CD8-positive, alpha-beta memory T cell (primary cell): Measurements from ENCODE around the gene USP17L28. TPM values are rescaled to one million over a fixed set of nuclear protein-coding genes. Genes with fewer than 3 reads are reported as not detected.
"Not testable (repeated sequence)": the region's sequence is repeated elsewhere in the genome, so short reads cannot be mapped to it uniquely, and the experiment has no call there.

Source experiments
- CTCF ChIA-PET: fragments of 350-600 bp; sonication (Branson Sonifier 250); formaldehyde crosslinking; loops from one replicate; lab custom pipeline; 2021; ENCODE audit warnings: antibody characterized with exemption; lab: Charles Lee
- POLR2A ChIA-PET: fragments of 350-600 bp; sonication (Branson Sonifier 250); formaldehyde crosslinking; loops from one replicate; lab custom pipeline; 2021; ENCODE audit warnings: antibody characterized with exemption; lab: Charles Lee
- DNase-seq, 5 donors: peaks; one replicate each; pipeline versions ENCODE4 v3.0.0 to v3.0.0-alpha.2; 2020 to 2022; ENCODE audit warnings: mixed read lengths in 1 of 5
- H3K27ac ChIP-seq: one replicate; pipeline ENCODE4 v1.7.0; 2013; ENCODE audit warnings: low read depth, mild to moderate bottlenecking, low read length, moderate library complexity
- H3K27me3 ChIP-seq: 2 replicates; pipeline ENCODE4 v1.7.0; 2013; ENCODE audit warnings: low read length, mild to moderate bottlenecking; ENCODE audit not compliant: insufficient read depth, poor library complexity, severe bottlenecking
- H3K36me3 ChIP-seq: 2 replicates; pipeline ENCODE4 v1.7.0; 2013; ENCODE audit warnings: mild to moderate bottlenecking, low read length, moderate library complexity; ENCODE audit not compliant: insufficient read depth
- H3K4me1 ChIP-seq: 2 replicates; pipeline ENCODE4 v1.7.0; 2013; ENCODE audit warnings: mild to moderate bottlenecking, low read length, moderate library complexity; ENCODE audit not compliant: insufficient read depth
- H3K4me3 ChIP-seq: 2 replicates; pipeline ENCODE4 v1.7.0; 2013; ENCODE audit warnings: mild to moderate bottlenecking, low read length
- H3K9me3 ChIP-seq: 2 replicates; pipeline ENCODE4 v1.7.0; 2013; ENCODE audit warnings: mild to moderate bottlenecking, low read length
- H3K27ac Mint-ChIP-seq, 8 donors: one replicate each; pipeline ENCODE4 v1.8.0; 2020 to 2021; ENCODE audit warnings: mixed read lengths in 8 of 8, mild to moderate bottlenecking in 6 of 8, inconsistent platforms in 3 of 8, moderate library complexity in 3 of 8
- H3K27me3 Mint-ChIP-seq, 2 donors: one replicate each; pipeline ENCODE4 v1.8.0; 2020 to 2021; ENCODE audit warnings: mixed read lengths in 2 of 2, mild to moderate bottlenecking in 1 of 2, moderate library complexity in 1 of 2
- H3K36me3 Mint-ChIP-seq, 3 donors: one replicate each; pipeline ENCODE4 v1.8.0; 2020 to 2021; ENCODE audit warnings: mixed read lengths in 3 of 3, inconsistent platforms in 1 of 3, mild to moderate bottlenecking in 1 of 3
- H3K4me1 Mint-ChIP-seq, 3 donors: one replicate each; pipeline ENCODE4 v1.8.0; 2020 to 2021; ENCODE audit warnings: mixed read lengths in 3 of 3, inconsistent platforms in 1 of 3, mild to moderate bottlenecking in 1 of 3
- H3K4me3 Mint-ChIP-seq, 7 donors: one replicate each; pipeline ENCODE4 v1.8.0; 2020 to 2021; ENCODE audit warnings: mixed read lengths in 7 of 7, mild to moderate bottlenecking in 6 of 7, moderate library complexity in 4 of 7, inconsistent platforms in 2 of 7
- H3K9me3 Mint-ChIP-seq, 5 donors: one replicate each; pipeline ENCODE4 v1.8.0; 2020 to 2022; ENCODE audit warnings: mixed read lengths in 5 of 5, mild to moderate bottlenecking in 3 of 5, moderate library complexity in 2 of 5, inconsistent platforms in 1 of 5
- polyA plus RNA-seq: library from polyadenylated mRNA; unstranded; fragments of 300-500 nt; fragmentation: Illumina TruSeq; gene quantifications from one replicate; pipeline ENCODE4 v1.2.3, GENCODE V29; 2021
- total RNA-seq, 2 experiments: library from RNA; stranded (reverse); gene quantifications; one replicate each; pipeline ENCODE4 v1.2.3, GENCODE V29; 2021

USP17L28 gene
- total RNA-seq: not detected
- polyA plus RNA-seq: not detected

- H3K9me3 ChIP-seq, H3K36me3 Mint-ChIP-seq, H3K27me3 Mint-ChIP-seq, POLR2A ChIA-PET, H3K27ac Mint-ChIP-seq, DNase-seq, H3K9me3 Mint-ChIP-seq, H3K4me3 ChIP-seq, H3K27me3 ChIP-seq, H3K4me1 ChIP-seq, CTCF ChIA-PET, H3K27ac ChIP-seq, H3K4me3 Mint-ChIP-seq, H3K36me3 ChIP-seq, H3K4me1 Mint-ChIP-seq: not testable (repeated sequence)
Observed at GRCh38 chr4:9348593-9348992, at the start of gene USP17L28. Gene USP17L28, plus strand, starts transcription at chr4:9348893. Its CDS starts 0 bp downstream, at chr4:9348893.

GRCh38 chr4:9324191-9324590 is 24.5 kb upstream of the USP17L28 start:
- H3K36me3 Mint-ChIP-seq, POLR2A ChIA-PET, CTCF ChIA-PET, DNase-seq, H3K27me3 ChIP-seq, H3K9me3 ChIP-seq, H3K9me3 Mint-ChIP-seq, H3K4me1 ChIP-seq, H3K4me1 Mint-ChIP-seq, H3K4me3 Mint-ChIP-seq, H3K27me3 Mint-ChIP-seq, H3K4me3 ChIP-seq, H3K36me3 ChIP-seq, H3K27ac ChIP-seq, H3K27ac Mint-ChIP-seq: not testable (repeated sequence)

GRCh38 chr4:9324865-9325264 is 23.8 kb upstream of the USP17L28 start, which contains the start of gene USP17L24:
Gene USP17L24, plus strand, starts transcription at chr4:9325165. Its CDS starts 0 bp downstream, at chr4:9325165.
- H3K4me3 ChIP-seq, H3K27me3 ChIP-seq, POLR2A ChIA-PET, H3K9me3 Mint-ChIP-seq, H3K36me3 ChIP-seq, H3K4me1 ChIP-seq, DNase-seq, H3K36me3 Mint-ChIP-seq, H3K9me3 ChIP-seq, CTCF ChIA-PET, H3K27me3 Mint-ChIP-seq, H3K4me1 Mint-ChIP-seq, H3K27ac ChIP-seq, H3K4me3 Mint-ChIP-seq, H3K27ac Mint-ChIP-seq: not testable (repeated sequence)

GRCh38 chr4:9329611-9330010 is 19.1 kb upstream of the USP17L28 start, which contains the start of gene USP17L25:
Gene USP17L25, plus strand, starts transcription at chr4:9329911. Its CDS starts 0 bp downstream, at chr4:9329911.
- H3K4me3 ChIP-seq, POLR2A ChIA-PET, H3K36me3 Mint-ChIP-seq, H3K27me3 Mint-ChIP-seq, H3K4me1 Mint-ChIP-seq, H3K4me1 ChIP-seq, H3K36me3 ChIP-seq, DNase-seq, H3K9me3 Mint-ChIP-seq, H3K27ac Mint-ChIP-seq, H3K9me3 ChIP-seq, H3K27me3 ChIP-seq, CTCF ChIA-PET, H3K4me3 Mint-ChIP-seq, H3K27ac ChIP-seq: not testable (repeated sequence)

- H3K9me3 Mint-ChIP-seq, H3K27me3 ChIP-seq, H3K36me3 Mint-ChIP-seq, H3K4me1 ChIP-seq, CTCF ChIA-PET, POLR2A ChIA-PET, H3K36me3 ChIP-seq, H3K4me3 ChIP-seq, H3K27ac ChIP-seq, H3K4me1 Mint-ChIP-seq, H3K4me3 Mint-ChIP-seq, H3K27me3 Mint-ChIP-seq, H3K27ac Mint-ChIP-seq, DNase-seq, H3K9me3 ChIP-seq: not testable (repeated sequence)
Observed at GRCh38 chr4:9334358-9334757, 14.3 kb upstream of the USP17L28 start, which contains the start of gene USP17L26. Gene USP17L26, plus strand, starts transcription at chr4:9334658. Its CDS starts 0 bp downstream, at chr4:9334658.

- not testable (repeated sequence) for H3K27ac Mint-ChIP-seq, H3K36me3 ChIP-seq
Observed at GRCh38 chr4:9339103-9339502, 9.6 kb upstream of the USP17L28 start, which contains the start of gene USP17L5. Gene USP17L5, plus strand, starts transcription at chr4:9339403. Its CDS starts 0 bp downstream, at chr4:9339403.

GRCh38 chr4:9343848-9344247 is 4.8 kb upstream of the USP17L28 start, which contains the start of gene USP17L27:
Gene USP17L27, plus strand, starts transcription at chr4:9344148. Its CDS starts 0 bp downstream, at chr4:9344148.
- H3K9me3 Mint-ChIP-seq, H3K27me3 ChIP-seq, CTCF ChIA-PET, H3K4me3 ChIP-seq, POLR2A ChIA-PET, H3K4me1 ChIP-seq, DNase-seq, H3K27ac Mint-ChIP-seq, H3K4me3 Mint-ChIP-seq, H3K36me3 ChIP-seq, H3K27ac ChIP-seq, H3K9me3 ChIP-seq, H3K4me1 Mint-ChIP-seq, H3K36me3 Mint-ChIP-seq, H3K27me3 Mint-ChIP-seq: not testable (repeated sequence)

More at GRCh38 chr4:9339103-9339502, 9.6 kb upstream of the USP17L28 start, which contains the start of gene USP17L5:
- H3K36me3 Mint-ChIP-seq, H3K4me1 ChIP-seq, H3K4me3 Mint-ChIP-seq, DNase-seq, H3K4me1 Mint-ChIP-seq, POLR2A ChIA-PET, H3K9me3 Mint-ChIP-seq, H3K27me3 Mint-ChIP-seq, H3K27me3 ChIP-seq, H3K27ac ChIP-seq, CTCF ChIA-PET, H3K9me3 ChIP-seq, H3K4me3 ChIP-seq: not testable (repeated sequence)

- H3K36me3 Mint-ChIP-seq, H3K4me1 ChIP-seq, H3K4me3 Mint-ChIP-seq, H3K9me3 Mint-ChIP-seq, H3K9me3 ChIP-seq, DNase-seq, H3K36me3 ChIP-seq, H3K27me3 ChIP-seq, H3K27ac ChIP-seq, H3K27me3 Mint-ChIP-seq, H3K27ac Mint-ChIP-seq, H3K4me1 Mint-ChIP-seq, H3K4me3 ChIP-seq, CTCF ChIA-PET, POLR2A ChIA-PET: not testable (repeated sequence)
Observed at GRCh38 chr4:9350866-9351265, 2.2 kb downstream of the USP17L28 start.

- POLR2A ChIA-PET, H3K4me1 Mint-ChIP-seq, H3K27ac Mint-ChIP-seq, H3K27me3 ChIP-seq, H3K9me3 Mint-ChIP-seq, DNase-seq, H3K36me3 Mint-ChIP-seq, H3K36me3 ChIP-seq, H3K4me1 ChIP-seq, H3K27me3 Mint-ChIP-seq, H3K27ac ChIP-seq, H3K4me3 ChIP-seq, H3K4me3 Mint-ChIP-seq, H3K9me3 ChIP-seq, CTCF ChIA-PET: not testable (repeated sequence)
Observed at GRCh38 chr4:9353338-9353737, 4.6 kb downstream of the USP17L28 start, which contains the start of gene USP17L29. Gene USP17L29, plus strand, starts transcription at chr4:9353638. Its CDS starts 0 bp downstream, at chr4:9353638.
